ENCODE results near the gene CLCN5. TPM values are rescaled to one million over a fixed set of nuclear protein-coding genes. Genes with fewer than 3 reads are reported as not detected.

Gene CLCN5
- total RNA-seq, 4 donors from 2014 or later: 3.2 to 5.9 (median 3.8) TPM

DNA sequence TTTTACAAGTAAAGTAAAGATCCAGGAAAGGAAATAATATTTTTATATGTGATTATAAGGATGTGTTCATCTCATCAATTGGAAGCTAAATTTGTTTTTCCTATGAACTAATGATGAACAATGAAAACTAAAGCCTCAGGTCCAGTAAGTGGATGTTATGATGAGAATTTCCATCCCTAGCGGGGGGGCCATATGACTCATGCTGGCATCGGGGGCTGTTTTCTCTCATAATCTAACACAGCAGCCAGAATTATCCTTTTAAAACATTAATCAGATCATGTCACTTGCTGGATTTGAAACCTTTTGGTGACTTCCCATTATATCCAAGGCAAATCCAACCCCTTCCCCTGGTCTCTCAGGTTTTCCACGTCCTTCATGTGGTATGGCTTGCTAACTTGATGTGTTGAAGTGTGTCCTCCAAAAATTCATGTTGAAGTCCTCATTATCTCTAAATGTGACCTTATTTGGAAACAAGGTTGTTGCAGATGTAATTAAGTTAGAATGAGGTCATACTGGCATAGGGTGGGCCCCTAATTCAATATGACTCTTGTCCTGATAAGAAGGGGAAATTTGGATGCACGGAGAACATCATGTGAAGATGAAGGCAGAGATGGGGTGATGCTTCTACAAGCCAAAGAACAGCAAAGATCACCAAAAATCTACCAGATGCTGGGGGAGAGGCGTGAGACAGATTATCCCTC lies 181.6 kb downstream of the CLCN5 start:
- H3K9me3 ChIP-seq: no peaks in the 10 kb centered on the region
- 35 to 42% methylated on average over 4 of the region's 5 CpGs for WGBS, 2 donors (ENCODE audit: low coverage in 1 of 2)
- no peak overlapping the region for H3K27ac ChIP-seq
- no peaks in the 10 kb centered on the region for H3K27me3 ChIP-seq
- TF ChIP-seq, protein P1, sequence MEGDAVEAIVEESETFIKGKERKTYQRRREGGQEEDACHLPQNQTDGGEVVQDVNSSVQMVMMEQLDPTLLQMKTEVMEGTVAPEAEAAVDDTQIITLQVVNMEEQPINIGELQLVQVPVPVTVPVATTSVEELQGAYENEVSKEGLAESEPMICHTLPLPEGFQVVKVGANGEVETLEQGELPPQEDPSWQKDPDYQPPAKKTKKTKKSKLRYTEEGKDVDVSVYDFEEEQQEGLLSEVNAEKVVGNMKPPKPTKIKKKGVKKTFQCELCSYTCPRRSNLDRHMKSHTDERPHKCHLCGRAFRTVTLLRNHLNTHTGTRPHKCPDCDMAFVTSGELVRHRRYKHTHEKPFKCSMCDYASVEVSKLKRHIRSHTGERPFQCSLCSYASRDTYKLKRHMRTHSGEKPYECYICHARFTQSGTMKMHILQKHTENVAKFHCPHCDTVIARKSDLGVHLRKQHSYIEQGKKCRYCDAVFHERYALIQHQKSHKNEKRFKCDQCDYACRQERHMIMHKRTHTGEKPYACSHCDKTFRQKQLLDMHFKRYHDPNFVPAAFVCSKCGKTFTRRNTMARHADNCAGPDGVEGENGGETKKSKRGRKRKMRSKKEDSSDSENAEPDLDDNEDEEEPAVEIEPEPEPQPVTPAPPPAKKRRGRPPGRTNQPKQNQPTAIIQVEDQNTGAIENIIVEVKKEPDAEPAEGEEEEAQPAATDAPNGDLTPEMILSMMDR (IDR thresholded peaks at IDR 0.05): no peak
- TF ChIP-seq POLR2A (IDR thresholded peaks at IDR 0.05): no peak
- no peak for TF ChIP-seq POLR2AphosphoS5 (IDR thresholded peaks at IDR 0.05)
- no peak for TF ChIP-seq EP300 (IDR thresholded peaks at IDR 0.05)
- no peaks in the 10 kb centered on the region for H3K36me3 ChIP-seq
- H3K4me3 ChIP-seq: no peak overlapping the region
- no peak for ATAC-seq
- H3K4me1 ChIP-seq: no peaks in the 10 kb centered on the region

DNA sequence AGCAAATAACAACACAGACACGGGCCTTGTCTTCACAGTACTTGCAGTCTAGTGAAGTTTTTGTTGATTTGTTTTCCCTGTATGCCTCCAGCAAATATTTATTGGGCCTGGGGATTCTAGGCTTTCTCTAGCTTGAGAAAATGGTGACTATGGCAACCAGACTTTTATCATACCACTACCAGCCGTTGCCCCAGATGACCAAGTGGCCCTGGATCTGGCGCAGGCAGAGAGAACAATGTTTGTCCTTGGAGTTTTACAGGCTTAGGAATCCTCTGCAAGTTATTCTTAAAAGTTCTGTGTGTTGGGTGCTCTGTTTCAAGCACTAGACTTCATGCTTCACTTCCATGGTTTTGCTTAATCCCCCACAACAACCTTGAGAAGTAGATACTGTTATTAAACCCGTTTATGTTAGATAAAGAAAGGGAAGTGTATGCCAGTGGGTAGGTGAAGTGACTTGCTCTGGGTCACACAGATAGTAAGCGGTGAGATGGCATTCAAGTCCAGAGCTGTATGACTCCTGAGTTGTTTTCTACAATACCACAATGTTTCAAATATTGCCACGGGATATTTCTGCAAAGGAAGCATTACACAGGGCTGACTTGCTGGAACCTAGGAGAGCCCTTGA lies 183.8 kb downstream of the CLCN5 start:
- H3K4me1 ChIP-seq: no peaks in the 10 kb centered on the region
- no peak for TF ChIP-seq POLR2AphosphoS5 (IDR thresholded peaks at IDR 0.05)
- TF ChIP-seq POLR2A (IDR thresholded peaks at IDR 0.05): no peak
- TF ChIP-seq EP300 (IDR thresholded peaks at IDR 0.05): no peak
- TF ChIP-seq, protein P1 (IDR thresholded peaks at IDR 0.05): no peak
- H3K36me3 ChIP-seq: no peaks in the 10 kb centered on the region
- no peak overlapping the region for H3K27ac ChIP-seq
- no peaks in the 10 kb centered on the region for H3K27me3 ChIP-seq
- H3K9me3 ChIP-seq: no peaks in the 10 kb centered on the region
- H3K4me3 ChIP-seq: no peak overlapping the region
- no peak for ATAC-seq
- WGBS, 2 donors (ENCODE audit: low coverage in 1 of 2): 75 to 100% methylated on average over 1 to 6 of the region's 6 CpGs

DNA sequence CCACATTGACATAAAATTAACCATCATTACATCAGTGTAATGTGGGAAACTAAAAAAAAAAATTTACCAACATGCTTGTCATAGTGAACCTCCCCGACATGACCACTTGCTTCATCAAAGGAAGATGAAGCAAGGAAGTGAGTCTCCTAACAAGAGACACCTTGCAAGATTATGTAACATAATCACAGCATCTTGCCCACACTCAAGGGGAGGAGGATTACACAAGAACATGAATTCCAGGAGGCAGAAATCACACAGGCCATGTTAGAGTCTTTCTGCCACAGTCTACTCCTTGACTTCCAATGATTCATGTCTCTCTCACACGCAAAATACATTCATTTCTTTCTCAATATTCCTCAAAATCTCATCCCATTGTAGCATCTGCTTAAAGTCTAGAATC lies 185.1 kb downstream of the CLCN5 start:
- WGBS, 2 donors (ENCODE audit: low coverage in 1 of 2): 54 to 85% methylated on average over 2 of the region's 2 CpGs

DNA sequence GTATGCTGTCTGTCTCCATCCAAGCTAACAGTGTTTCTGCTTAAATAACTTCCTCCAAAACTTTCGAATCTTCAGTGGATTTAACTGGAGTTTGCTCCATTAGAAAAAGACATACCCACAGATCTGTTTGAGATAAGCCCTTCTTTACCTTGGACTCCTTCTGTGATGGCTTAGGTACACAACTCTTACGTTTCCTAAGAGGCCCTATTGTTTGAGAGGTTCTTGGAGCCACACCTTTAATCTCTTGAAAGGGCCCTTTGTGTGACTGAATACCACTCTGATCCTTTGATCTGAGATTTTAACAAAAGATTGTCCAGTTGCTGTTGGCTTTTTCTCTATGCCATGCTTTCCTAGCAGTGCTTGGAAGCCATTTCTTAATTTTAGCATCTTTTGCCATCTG lies 185.9 kb downstream of the CLCN5 start:
- Histone ChIP-seq H3K9me3 (no peaks in the 10 kb centered on the region), H3K27ac (no peak overlapping the region), H3K4me3 (no peak overlapping the region), H3K36me3 (no peaks in the 10 kb centered on the region), H3K27me3 (no peaks in the 10 kb centered on the region), H3K4me1 (no peaks in the 10 kb centered on the region)
- TF ChIP-seq POLR2A (IDR thresholded peaks at IDR 0.05) (no peak), EP300 (IDR thresholded peaks at IDR 0.05) (no peak), POLR2AphosphoS5 (IDR thresholded peaks at IDR 0.05) (no peak)
- TF ChIP-seq, protein P1 (IDR thresholded peaks at IDR 0.05): no peak
- no peak for ATAC-seq
- 50% methylated on average over 1 of the region's 2 CpGs; no CpG with 5 or more reads in 1 of the 2 donors for WGBS, 2 donors (ENCODE audit: low coverage in 1 of 2)

More for the DNA sequence above, 185.1 kb downstream of the CLCN5 start:
- Histone ChIP-seq H3K27me3 (no peaks in the 10 kb centered on the region), H3K9me3 (no peaks in the 10 kb centered on the region), H3K36me3 (no peaks in the 10 kb centered on the region), H3K27ac (no peak overlapping the region), H3K4me3 (no peak overlapping the region), H3K4me1 (no peaks in the 10 kb centered on the region)
- no peak for TF ChIP-seq EP300 (IDR thresholded peaks at IDR 0.05)
- TF ChIP-seq, protein P1 (IDR thresholded peaks at IDR 0.05): no peak
- TF ChIP-seq POLR2AphosphoS5 (IDR thresholded peaks at IDR 0.05): no peak
- no peak for TF ChIP-seq POLR2A (IDR thresholded peaks at IDR 0.05)
- no peak for ATAC-seq

DNA sequence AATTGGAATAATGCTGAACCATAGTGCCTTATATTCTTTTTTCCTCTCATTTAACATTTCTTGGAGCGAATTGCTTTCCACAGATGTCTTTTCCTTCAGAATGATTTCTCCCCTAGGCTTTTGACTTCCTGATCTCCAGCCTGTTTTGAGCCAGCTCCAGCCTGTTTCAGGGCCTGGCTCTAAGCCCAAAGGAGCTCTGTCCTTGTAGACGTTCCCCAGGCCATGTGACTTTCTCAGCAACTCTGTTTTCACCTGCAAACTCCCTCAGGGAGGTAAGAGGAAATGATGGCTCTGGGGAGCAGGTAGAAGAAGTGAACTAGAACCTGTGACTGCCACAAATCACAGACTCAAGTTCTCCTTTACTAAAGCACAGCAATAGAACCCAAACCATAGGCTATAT lies 189.3 kb downstream of the CLCN5 start:
- 43 to 57% methylated on average over 1 of the region's 2 CpGs for WGBS, 2 donors (ENCODE audit: low coverage in 1 of 2)
- H3K4me1 ChIP-seq: no peaks in the 10 kb centered on the region
- no peaks in the 10 kb centered on the region for H3K9me3 ChIP-seq
- no peak overlapping the region for H3K4me3 ChIP-seq
- H3K27me3 ChIP-seq: no peaks in the 10 kb centered on the region
- no peak for ATAC-seq
- TF ChIP-seq POLR2AphosphoS5 (IDR thresholded peaks at IDR 0.05): no peak
- TF ChIP-seq POLR2A (IDR thresholded peaks at IDR 0.05): no peak
- TF ChIP-seq EP300 (IDR thresholded peaks at IDR 0.05): no peak
- TF ChIP-seq, protein P1 (IDR thresholded peaks at IDR 0.05): no peak
- no peak overlapping the region for H3K27ac ChIP-seq
- H3K36me3 ChIP-seq: no peaks in the 10 kb centered on the region

Data from gastroesophageal sphincter (tissue), 4 donors.